Omental fat pad (tissue), 4 donors: ENCODE results near the gene NRTN. TPM values are rescaled to one million over a fixed set of nuclear protein-coding genes. Genes with fewer than 3 reads are reported as not detected.
A peak's percentile ranks its signal among the peaks of the same experiment; 100 is the strongest.

Experiments
- ATAC-seq: fragments of 150-250 bp; one replicate; pipeline ENCODE4 v1.9.1; 2016; ENCODE audit warnings: mild to moderate bottlenecking, moderate library complexity; ENCODE audit not compliant: low FRiP score
- DNase-seq: peaks from one replicate; pipeline ENCODE4 v3.0.0-alpha.2; 2019; ENCODE audit warnings: low spot score
- CTCF ChIP-seq, 3 donors: fragments of 450-650 bp; IDR thresholded peaks; one replicate each; pipeline ENCODE4 v1.5.1; 2016 to 2017; ENCODE audit warnings: antibody characterized with exemption in 3 of 3, mild to moderate bottlenecking in 3 of 3, moderate library complexity in 2 of 3
- total RNA-seq, 4 donors: library from RNA; depleted of rRNA; stranded (reverse); fragments of >200 nt; gene quantifications; one replicate each; pipeline ENCODE4 v1.1.0, GENCODE V29; 2016

The NRTN gene
- total RNA-seq = not detected

DNA sequence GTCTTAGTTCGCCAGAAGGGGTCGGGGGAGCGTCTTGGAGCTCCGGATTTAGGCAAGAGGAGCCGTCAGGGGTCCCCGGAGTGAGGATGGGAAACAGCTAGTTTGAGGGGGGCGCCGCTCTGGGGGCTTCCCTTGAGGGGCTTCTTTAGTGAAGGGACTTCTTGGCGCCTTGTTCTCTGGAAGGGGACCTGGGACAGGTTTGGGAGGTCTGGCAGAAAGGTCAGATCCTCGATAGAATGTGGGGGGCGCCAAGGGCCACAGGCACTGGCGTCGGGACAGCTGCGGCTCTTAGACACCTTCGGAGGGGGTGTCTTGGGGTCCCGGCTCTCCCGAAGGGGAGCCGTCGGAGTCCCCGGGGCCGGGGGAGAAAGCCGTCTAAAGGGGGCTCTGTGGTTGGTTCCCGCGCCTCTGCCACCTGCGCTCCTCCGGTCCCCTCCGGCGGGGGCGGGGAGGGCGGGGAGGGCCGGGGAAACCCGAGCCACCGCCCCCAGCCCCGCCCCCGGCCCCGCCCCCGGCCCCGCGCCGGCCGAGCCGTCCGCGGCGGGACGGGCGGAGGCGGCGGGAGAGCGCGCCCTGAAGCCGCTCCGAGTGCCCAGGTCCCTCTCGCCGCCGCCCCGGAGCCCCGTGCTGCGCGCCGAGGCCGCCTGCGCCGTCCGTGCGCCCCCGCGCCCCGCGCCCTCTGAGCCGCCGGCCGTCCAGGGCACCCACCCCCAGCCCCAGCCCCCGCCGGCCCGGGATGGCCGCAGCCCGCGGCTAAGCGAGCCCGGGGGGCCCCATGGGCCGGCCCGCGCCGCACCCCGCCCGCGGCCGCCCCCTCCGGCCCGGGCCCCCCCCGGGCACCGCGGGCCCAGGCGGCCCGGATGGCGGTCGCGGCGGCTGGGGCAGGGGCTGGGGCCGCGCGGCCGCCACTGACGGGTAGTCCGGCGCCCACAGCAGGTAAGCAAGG lies at the start of gene NRTN:
TSS of gene NRTN (plus strand) at position 552 of the 946 bp plus-strand sequence. CDS start 19,099 bp downstream, outside the sequence.
- DNase-seq = no peak
- TF ChIP-seq CTCF (IDR thresholded peaks at IDR 0.05) = no peak
- ATAC-seq = peak; percentile 9

- no peak for TF ChIP-seq CTCF (IDR thresholded peaks at IDR 0.05)
- no peak for DNase-seq
- no peak for ATAC-seq
These were observed 42.2 kb upstream of the NRTN start for GRCh38 chr19:5762608-5763217.

DNA sequence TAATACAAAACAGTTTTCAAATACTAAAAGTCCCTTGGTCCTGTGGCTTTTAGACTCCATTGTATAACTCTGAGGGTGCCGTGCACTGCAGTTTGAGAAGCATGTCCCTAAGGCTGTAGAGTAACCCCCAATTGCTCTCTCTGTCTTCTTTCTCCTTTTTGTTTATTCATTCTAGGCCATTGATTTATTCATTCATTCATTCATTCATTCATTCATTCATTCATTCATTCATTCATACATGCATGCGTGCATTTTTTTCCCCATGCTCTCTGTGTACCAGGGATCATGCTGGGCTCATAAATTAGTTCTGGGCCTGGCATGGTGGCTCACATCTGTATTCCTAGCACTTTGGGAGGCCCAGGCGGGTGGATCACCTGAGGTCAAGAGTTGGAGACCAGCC lies 39.6 kb upstream of the NRTN start:
- ATAC-seq (no peak), DNase-seq (no peak)
- TF ChIP-seq CTCF (IDR thresholded peaks at IDR 0.05) = no peak

DNA sequence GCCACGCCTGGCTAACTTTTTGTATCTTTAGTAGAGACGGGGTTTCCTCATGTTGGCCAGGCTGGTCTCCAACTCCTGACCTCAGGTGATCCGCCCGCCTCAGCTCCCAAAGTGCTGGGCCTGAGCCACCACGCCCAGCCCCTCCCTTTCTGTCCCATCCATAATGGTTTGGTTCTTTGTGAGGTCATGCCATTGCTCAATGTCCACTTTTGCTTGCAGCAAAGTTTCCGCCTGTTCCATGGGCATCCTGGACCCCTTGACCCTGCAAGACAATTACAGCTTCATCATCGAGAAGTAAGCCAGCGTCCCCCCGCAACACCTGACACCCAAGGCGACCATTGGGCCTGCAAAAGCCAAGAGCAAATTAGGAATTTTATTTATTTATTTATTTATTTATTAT lies 36.9 kb upstream of the NRTN start:
- no peak for TF ChIP-seq CTCF (IDR thresholded peaks at IDR 0.05)
- ATAC-seq = no peak
- DNase-seq = no peak

DNA sequence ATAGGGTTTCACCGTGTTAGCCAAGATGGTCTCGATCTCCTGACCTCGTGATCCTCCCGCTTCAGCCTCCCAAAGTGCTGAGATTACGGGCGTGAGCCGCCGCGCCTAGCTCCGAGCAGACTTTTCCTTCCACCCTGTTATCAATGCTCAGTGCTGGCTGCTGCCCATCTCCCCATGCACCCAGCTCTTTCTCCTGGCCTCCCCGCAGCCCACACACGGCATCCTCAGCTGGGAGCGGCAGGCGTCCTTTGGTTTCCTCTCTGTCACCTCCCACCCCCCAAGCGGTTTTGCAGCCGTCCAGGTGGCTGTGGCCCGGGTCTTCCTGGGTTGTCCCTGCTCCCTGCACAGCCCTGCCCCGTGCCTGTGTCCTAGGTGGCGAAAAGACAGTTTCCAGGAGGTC lies 32.5 kb upstream of the NRTN start:
- no peak for ATAC-seq

GRCh38 chr19:5773276-5773675 lies 31.6 kb upstream of the NRTN start:
- DNase-seq (no peak), ATAC-seq (no peak)
- TF ChIP-seq CTCF (IDR thresholded peaks at IDR 0.05) = no peak

More for the DNA sequence above, 32.5 kb upstream of the NRTN start:
- DNase-seq = no peak
- no peak for TF ChIP-seq CTCF (IDR thresholded peaks at IDR 0.05)
